Measurements from ENCODE around the gene RPP25. TPM values are rescaled to one million over a fixed set of nuclear protein-coding genes. Genes with fewer than 3 reads are reported as not detected.

The RPP25 gene, protein sequence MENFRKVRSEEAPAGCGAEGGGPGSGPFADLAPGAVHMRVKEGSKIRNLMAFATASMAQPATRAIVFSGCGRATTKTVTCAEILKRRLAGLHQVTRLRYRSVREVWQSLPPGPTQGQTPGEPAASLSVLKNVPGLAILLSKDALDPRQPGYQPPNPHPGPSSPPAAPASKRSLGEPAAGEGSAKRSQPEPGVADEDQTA
- polyA plus RNA-seq (2013, experiment 1 of 2): 5.1 TPM
- polyA plus RNA-seq (2013, experiment 2 of 2): 6.8 TPM

GRCh38 chr15:74956648-74957475, at the start of gene RPP25:
TSS of gene RPP25 (minus strand) at chr15:74956772. CDS start at chr15:74956583, 189 bp downstream.
- Histone ChIP-seq H3K36me3 (ENCODE audit: control insufficient read depth, insufficient read depth, low read length) (no peaks in the 10 kb centered on the region), H3K4me1 (ENCODE audit: control insufficient read depth, insufficient read depth, low read length, poor library complexity, severe bottlenecking) (peaks cover 26% of the 10 kb centered on the region), H3K9me3 (ENCODE audit: control insufficient read depth, low read length) (no peaks in the 10 kb centered on the region), H3K27ac (ENCODE audit: low read depth, low read length, severe bottlenecking) (peak within 1 kb of the TSS; percentile 45), H3K4me3 (ENCODE audit: extremely low read depth, insufficient read depth, low read length, poor library complexity, severe bottlenecking) (peak within 1 kb of the TSS; percentile 44)
- WGBS, 2 experiments (ENCODE audit: insufficient coverage in 2 of 2): 0 to 1% methylated on average over 54 to 60 of the region's 83 CpGs

DNA sequence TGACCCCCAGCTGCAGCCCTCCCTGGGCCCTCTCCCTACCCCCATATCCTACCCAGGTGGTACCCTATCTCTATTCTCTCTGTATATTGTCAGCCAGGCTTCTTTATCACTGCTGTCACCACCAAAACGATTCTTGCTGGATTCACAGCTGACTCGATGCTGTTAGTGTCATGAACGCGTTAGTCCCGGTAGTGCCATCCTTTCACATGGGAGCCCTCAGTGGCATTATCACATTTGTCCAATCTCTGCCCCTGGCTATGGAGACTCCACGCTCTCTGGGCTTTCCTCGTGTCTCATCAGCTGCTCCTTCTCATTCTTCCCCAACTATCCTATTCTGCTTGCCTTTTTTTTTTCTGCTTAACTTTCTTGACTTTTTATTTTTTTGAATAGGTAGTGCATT, 45.8 kb upstream of the RPP25 start:
- no peaks in the 10 kb centered on the region for H3K36me3 ChIP-seq (ENCODE audit: control insufficient read depth, insufficient read depth, low read length)
- no peaks in the 10 kb centered on the region for H3K9me3 ChIP-seq (ENCODE audit: control insufficient read depth, low read length)
- H3K4me1 ChIP-seq (ENCODE audit: control insufficient read depth, insufficient read depth, low read length, poor library complexity, severe bottlenecking): no peaks in the 10 kb centered on the region
- WGBS, 2 experiments (ENCODE audit: insufficient coverage in 2 of 2): 73 to 86% methylated on average over 6 to 7 of the region's 7 CpGs
- H3K27ac ChIP-seq (ENCODE audit: low read depth, low read length, severe bottlenecking): no peak overlapping the region
- H3K4me3 ChIP-seq (ENCODE audit: extremely low read depth, insufficient read depth, low read length, poor library complexity, severe bottlenecking): no peak overlapping the region

- no peaks in the 10 kb centered on the region for H3K36me3 ChIP-seq (ENCODE audit: control insufficient read depth, insufficient read depth, low read length)
- no peaks in the 10 kb centered on the region for H3K9me3 ChIP-seq (ENCODE audit: control insufficient read depth, low read length)
- WGBS, 2 experiments (ENCODE audit: insufficient coverage in 2 of 2): 83 to 84% methylated on average over 4 to 6 of the region's 6 CpGs
- no peak overlapping the region for H3K4me3 ChIP-seq (ENCODE audit: extremely low read depth, insufficient read depth, low read length, poor library complexity, severe bottlenecking)
- no peaks in the 10 kb centered on the region for H3K4me1 ChIP-seq (ENCODE audit: control insufficient read depth, insufficient read depth, low read length, poor library complexity, severe bottlenecking)
- H3K27ac ChIP-seq (ENCODE audit: low read depth, low read length, severe bottlenecking): no peak overlapping the region
Observed at GRCh38 chr15:75001310-75001709, 44.7 kb upstream of the RPP25 start.

DNA sequence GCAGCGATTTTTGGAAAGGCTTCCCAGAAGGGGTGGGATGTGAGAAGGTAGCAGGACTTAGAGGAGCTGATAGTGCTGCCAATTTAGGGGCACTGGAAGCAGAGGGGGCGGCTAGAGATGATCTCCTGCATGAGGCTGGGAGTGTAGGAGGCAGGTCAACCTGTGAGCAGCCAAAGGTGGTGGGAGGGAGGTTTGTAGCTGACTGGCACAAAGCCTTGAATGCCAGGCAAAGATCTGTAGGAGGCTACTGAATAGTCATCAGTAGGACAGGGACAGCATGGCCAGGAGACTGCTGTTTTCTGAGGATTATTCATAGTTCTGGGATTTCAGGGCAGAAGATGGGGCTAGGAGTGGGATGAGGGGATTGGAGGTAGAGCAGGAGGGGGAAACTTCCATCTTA, 41.0 kb upstream of the RPP25 start:
- H3K27ac ChIP-seq (ENCODE audit: low read depth, low read length, severe bottlenecking): no peak overlapping the region
- 90 to 94% methylated on average over 2 of the region's 2 CpGs for WGBS, 2 experiments (ENCODE audit: insufficient coverage in 2 of 2)
- no peaks in the 10 kb centered on the region for H3K36me3 ChIP-seq (ENCODE audit: control insufficient read depth, insufficient read depth, low read length)
- H3K4me3 ChIP-seq (ENCODE audit: extremely low read depth, insufficient read depth, low read length, poor library complexity, severe bottlenecking): no peak overlapping the region
- peaks cover 7% of the 10 kb centered on the region for H3K4me1 ChIP-seq (ENCODE audit: control insufficient read depth, insufficient read depth, low read length, poor library complexity, severe bottlenecking)
- no peaks in the 10 kb centered on the region for H3K9me3 ChIP-seq (ENCODE audit: control insufficient read depth, low read length)

GRCh38 chr15:74997141-74997540, 40.6 kb upstream of the RPP25 start:
- Histone ChIP-seq H3K4me3 (ENCODE audit: extremely low read depth, insufficient read depth, low read length, poor library complexity, severe bottlenecking) (no peak overlapping the region), H3K36me3 (ENCODE audit: control insufficient read depth, insufficient read depth, low read length) (no peaks in the 10 kb centered on the region), H3K9me3 (ENCODE audit: control insufficient read depth, low read length) (no peaks in the 10 kb centered on the region), H3K4me1 (ENCODE audit: control insufficient read depth, insufficient read depth, low read length, poor library complexity, severe bottlenecking) (peaks cover 7% of the 10 kb centered on the region), H3K27ac (ENCODE audit: low read depth, low read length, severe bottlenecking) (no peak overlapping the region)
- 94 to 100% methylated on average over 2 to 3 of the region's 4 CpGs for whole genome bisulfite sequencing, 2 experiments (ENCODE audit: insufficient coverage in 2 of 2)

DNA sequence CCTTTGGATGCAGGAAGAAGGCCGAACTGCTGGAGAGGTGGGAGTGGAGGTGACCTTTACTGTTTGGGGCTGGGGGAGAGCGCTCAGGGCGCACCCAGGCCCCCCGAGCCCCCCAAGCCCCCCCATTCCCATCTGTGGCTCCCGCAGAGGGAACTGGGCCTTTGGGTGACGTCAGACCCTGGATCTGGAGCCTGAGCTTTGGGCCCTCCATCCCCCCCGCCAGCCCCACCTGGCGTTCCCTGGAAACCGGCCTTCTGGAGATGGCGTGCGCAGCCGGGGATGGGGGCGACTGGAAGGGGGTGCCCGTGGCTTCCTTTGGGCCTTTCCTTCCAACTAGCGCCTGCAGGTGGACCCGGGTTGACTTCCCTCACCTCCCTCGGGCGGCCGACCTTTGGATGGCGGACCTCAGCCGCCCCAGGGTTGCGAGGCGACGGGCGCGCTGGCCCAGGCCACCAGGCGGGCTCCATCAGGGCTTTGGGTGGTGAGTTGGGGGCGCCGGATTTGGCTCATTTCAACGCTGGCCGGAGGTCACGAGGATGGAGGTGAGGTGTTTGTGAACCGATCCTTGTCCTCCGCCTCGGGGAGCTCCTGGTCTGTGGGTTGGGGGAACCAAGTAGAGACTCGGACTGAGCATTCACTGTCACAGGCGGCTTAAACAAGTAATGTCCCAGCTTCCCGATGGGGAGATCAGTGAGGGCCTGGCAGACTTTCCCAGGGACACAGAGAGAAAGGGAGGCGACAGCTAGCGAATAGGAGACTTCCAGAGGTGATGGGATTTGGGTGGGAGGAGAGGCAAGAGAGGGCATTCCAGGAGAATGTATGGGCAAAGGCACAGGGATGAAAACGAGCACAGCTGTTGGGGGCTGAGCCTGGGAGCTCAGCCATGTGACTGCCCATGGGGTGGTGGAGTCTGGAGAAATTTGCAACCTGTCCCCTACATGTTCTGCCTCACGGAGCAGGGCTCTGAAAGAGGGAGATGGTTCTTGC, 39.5 kb upstream of the RPP25 start:
- Histone ChIP-seq H3K36me3 (ENCODE audit: control insufficient read depth, insufficient read depth, low read length) (no peaks in the 10 kb centered on the region), H3K9me3 (ENCODE audit: control insufficient read depth, low read length) (no peaks in the 10 kb centered on the region), H3K27ac (ENCODE audit: low read depth, low read length, severe bottlenecking) (no peak overlapping the region), H3K4me3 (ENCODE audit: extremely low read depth, insufficient read depth, low read length, poor library complexity, severe bottlenecking) (peak overlapping the region; percentile 53), H3K4me1 (ENCODE audit: control insufficient read depth, insufficient read depth, low read length, poor library complexity, severe bottlenecking) (peaks cover 7% of the 10 kb centered on the region)
- WGBS, 2 experiments (ENCODE audit: insufficient coverage in 2 of 2): 18 to 19% methylated on average over 15 to 26 of the region's 42 CpGs

GRCh38 chr15:74995182-74995778, 38.7 kb upstream of the RPP25 start, which contains the start of gene SCAMP5:
TSS of gene SCAMP5 (plus strand) at chr15:74995563. CDS start at chr15:75011840, 16,277 bp downstream.
- Histone ChIP-seq H3K4me3 (ENCODE audit: extremely low read depth, insufficient read depth, low read length, poor library complexity, severe bottlenecking) (peak within 1 kb of the TSS; percentile 53), H3K27ac (ENCODE audit: low read depth, low read length, severe bottlenecking) (no peak within 1 kb of the TSS), H3K9me3 (ENCODE audit: control insufficient read depth, low read length) (no peaks in the 10 kb centered on the region), H3K36me3 (ENCODE audit: control insufficient read depth, insufficient read depth, low read length) (no peaks in the 10 kb centered on the region), H3K4me1 (ENCODE audit: control insufficient read depth, insufficient read depth, low read length, poor library complexity, severe bottlenecking) (peaks cover 7% of the 10 kb centered on the region)
- 0 to 2% methylated on average over 13 to 17 of the region's 58 CpGs for WGBS, 2 experiments (ENCODE audit: insufficient coverage in 2 of 2)

- 49 to 58% methylated on average over 5 of the region's 5 CpGs for WGBS, 2 experiments (ENCODE audit: insufficient coverage in 2 of 2)
- Histone ChIP-seq H3K27ac (ENCODE audit: low read depth, low read length, severe bottlenecking) (no peak overlapping the region), H3K4me1 (ENCODE audit: control insufficient read depth, insufficient read depth, low read length, poor library complexity, severe bottlenecking) (peaks cover 7% of the 10 kb centered on the region), H3K4me3 (ENCODE audit: extremely low read depth, insufficient read depth, low read length, poor library complexity, severe bottlenecking) (no peak overlapping the region), H3K36me3 (ENCODE audit: control insufficient read depth, insufficient read depth, low read length) (no peaks in the 10 kb centered on the region), H3K9me3 (ENCODE audit: control insufficient read depth, low read length) (no peaks in the 10 kb centered on the region)
Observed at GRCh38 chr15:74994685-74995084, 38.1 kb upstream of the RPP25 start.

GRCh38 chr15:74994236-74994635, 37.7 kb upstream of the RPP25 start:
- 67 to 74% methylated on average over 1 to 2 of the region's 2 CpGs for WGBS, 2 experiments (ENCODE audit: insufficient coverage in 2 of 2)
- Histone ChIP-seq H3K27ac (ENCODE audit: low read depth, low read length, severe bottlenecking) (no peak overlapping the region), H3K4me3 (ENCODE audit: extremely low read depth, insufficient read depth, low read length, poor library complexity, severe bottlenecking) (no peak overlapping the region), H3K36me3 (ENCODE audit: control insufficient read depth, insufficient read depth, low read length) (no peaks in the 10 kb centered on the region), H3K4me1 (ENCODE audit: control insufficient read depth, insufficient read depth, low read length, poor library complexity, severe bottlenecking) (peaks cover 7% of the 10 kb centered on the region), H3K9me3 (ENCODE audit: control insufficient read depth, low read length) (no peaks in the 10 kb centered on the region)

- Histone ChIP-seq H3K36me3 (ENCODE audit: control insufficient read depth, insufficient read depth, low read length) (no peaks in the 10 kb centered on the region), H3K9me3 (ENCODE audit: control insufficient read depth, low read length) (no peaks in the 10 kb centered on the region), H3K4me1 (ENCODE audit: control insufficient read depth, insufficient read depth, low read length, poor library complexity, severe bottlenecking) (peaks cover 7% of the 10 kb centered on the region), H3K27ac (ENCODE audit: low read depth, low read length, severe bottlenecking) (no peak overlapping the region), H3K4me3 (ENCODE audit: extremely low read depth, insufficient read depth, low read length, poor library complexity, severe bottlenecking) (no peak overlapping the region)
- WGBS, 2 experiments (ENCODE audit: insufficient coverage in 2 of 2): 50 to 80% methylated on average over 1 of the region's 1 CpG
Observed at GRCh38 chr15:74992619-74993018, 36.0 kb upstream of the RPP25 start.

All from mesodermal cell (in vitro differentiated cells).